OCI-LY3 (cell line): ENCODE measurements around the gene YJU2.
"Not testable (repeated sequence)": the region's sequence is repeated elsewhere in the genome, so short reads cannot be mapped to it uniquely, and the experiment has no call there.

Source experiments
- H2AFZ ChIP-seq: fragments of 200-600, 300-600 bp; shearing (Covaris generic); 2 replicates; pipeline ENCODE4 v1.6.0; 2014; ENCODE audit warnings: antibody characterized with exemption, low read depth, low read length
- H3K27ac ChIP-seq: fragments of 200-600, 300-600 bp; sonication (generic); 2 replicates; pipeline ENCODE4 v1.5.1; 2014; ENCODE audit warnings: mild to moderate bottlenecking, low read length, moderate library complexity, mixed read lengths
- H3K27me3 ChIP-seq: fragments of 200-600, 300-600 bp; sonication (generic); 2 replicates; pipeline ENCODE4 v1.6.1; 2014; ENCODE audit warnings: low read depth, low read length, mixed read lengths
- H3K36me3 ChIP-seq: fragments of 200-600, 300-600 bp; sonication (generic); replicated peaks from 2 replicates; pipeline ENCODE3; 2014; ENCODE audit warnings: low read depth, low read length, mixed read lengths
- H3K4me1 ChIP-seq: fragments of 300-600, 200-600 bp; sonication (generic); 2 replicates; pipeline ENCODE4 v1.6.1; 2014; ENCODE audit warnings: low read length, mixed read lengths
- H3K4me2 ChIP-seq: fragments of 200-600, 300-600 bp; sonication (generic); 2 replicates; pipeline ENCODE4 v1.6.1; 2014; ENCODE audit warnings: low read length, mixed read lengths
- H3K4me3 ChIP-seq: fragments of 300-600, 200-600 bp; sonication (generic); 2 replicates; pipeline ENCODE4 v1.5.1; 2014; ENCODE audit warnings: antibody characterized with exemption, mild to moderate bottlenecking, low read length, moderate library complexity
- H3K79me2 ChIP-seq: fragments of 300-600, 200-600 bp; shearing (Covaris generic); 2 replicates; pipeline ENCODE4 v1.6.1; 2014; ENCODE audit warnings: mild to moderate bottlenecking, low read length, mixed read lengths
- H3K9ac ChIP-seq: fragments of 300-600, 200-600 bp; shearing (Covaris generic); 2 replicates; pipeline ENCODE4 v1.6.0; 2014; ENCODE audit warnings: mild to moderate bottlenecking, low read length, moderate library complexity
- H3K9me3 ChIP-seq: fragments of 200-600, 300-600 bp; shearing (Covaris generic); 2 replicates; pipeline ENCODE4 v1.6.1; 2014; ENCODE audit warnings: low read length, mixed read lengths; ENCODE audit not compliant: insufficient read depth
- H4K20me1 ChIP-seq: fragments of 200-600, 300-600 bp; sonication (generic); 2 replicates; pipeline ENCODE4 v1.6.1; 2016; ENCODE audit warnings: low read length, mixed read lengths; ENCODE audit not compliant: insufficient read depth
- CTCF ChIP-seq: fragments of 200-600, 300-600 bp; sonication (generic); IDR thresholded peaks from 2 replicates; pipeline ENCODE4 v1.5.1; 2014; ENCODE audit warnings: antibody characterized with exemption, low read length, low read depth
- EZH2phosphoT487 ChIP-seq: fragments of 200-600 bp; shearing (Covaris generic); IDR thresholded peaks from 2 replicates; pipeline ENCODE4 v1.6.1; 2018; ENCODE audit warnings: antibody characterized with exemption, mixed run types, low read depth

Gene YJU2

GRCh38 chr19:4238831-4239230, 8.0 kb upstream of the YJU2 start:
- Histone ChIP-seq H3K27ac (no peak overlapping the region), H3K27me3 (no peaks in the 10 kb centered on the region)

GRCh38 chr19:4241824-4242430, 5.0 kb upstream of the YJU2 start:
- H3K4me2 ChIP-seq: peak overlapping the region; percentile 63
- no peak overlapping the region for H2AFZ ChIP-seq
- peak overlapping the region; percentile 51 for H3K9ac ChIP-seq
- peaks cover 33% of the 10 kb centered on the region for H3K4me1 ChIP-seq
- H3K27ac ChIP-seq: peak overlapping the region; percentile 95
- peak overlapping the region; percentile 54 for H3K4me3 ChIP-seq
- H3K27me3 ChIP-seq: no peaks in the 10 kb centered on the region
- peaks cover 3% of the 10 kb centered on the region for H4K20me1 ChIP-seq
- H3K79me2 ChIP-seq: peaks cover 2% of the 10 kb centered on the region; the same call in 1 of the 2 replicates
- peaks cover 55% of the 10 kb centered on the region for H3K36me3 ChIP-seq
- TF ChIP-seq CTCF (no peak), EZH2phosphoT487 (no peak)
- H3K9me3 ChIP-seq: no peaks in the 10 kb centered on the region

More at GRCh38 chr19:4238831-4239230, 8.0 kb upstream of the YJU2 start:
- no peaks in the 10 kb centered on the region for H3K9me3 ChIP-seq
- H3K9ac ChIP-seq: no peak overlapping the region
- peaks cover 25% of the 10 kb centered on the region for H4K20me1 ChIP-seq
- H3K36me3 ChIP-seq: peaks cover 60% of the 10 kb centered on the region
- no peak for TF ChIP-seq EZH2phosphoT487
- no peak for TF ChIP-seq CTCF
- no peak overlapping the region for H2AFZ ChIP-seq
- H3K4me1 ChIP-seq: peaks cover 26% of the 10 kb centered on the region
- no peak overlapping the region for H3K4me2 ChIP-seq
- no peak overlapping the region for H3K4me3 ChIP-seq
- peaks cover 25% of the 10 kb centered on the region for H3K79me2 ChIP-seq

- Histone ChIP-seq H3K4me3 (peak overlapping the region; percentile 80; the same call in 1 of the 2 replicates), H3K4me1 (peaks cover 37% of the 10 kb centered on the region), H3K27ac (peak overlapping the region; percentile 87; the same call in 1 of the 2 replicates), H3K4me2 (peak overlapping the region; percentile 69), H3K36me3 (peaks cover 51% of the 10 kb centered on the region)
- H3K9ac ChIP-seq, H3K9me3 ChIP-seq, H2AFZ ChIP-seq, H3K27me3 ChIP-seq, H3K79me2 ChIP-seq, H4K20me1 ChIP-seq: not testable (repeated sequence)
Observed at GRCh38 chr19:4245938-4246337, 942 bp upstream of the YJU2 start.

- H3K4me1 ChIP-seq: peaks cover 6% of the 10 kb centered on the region
- peak; percentile 20; the same call in 1 of the 2 replicates for TF ChIP-seq CTCF
- no peak for TF ChIP-seq EZH2phosphoT487
- H2AFZ ChIP-seq: no peak overlapping the region
- H3K36me3 ChIP-seq: peaks cover 38% of the 10 kb centered on the region
- H3K4me3 ChIP-seq: no peak overlapping the region
- H4K20me1 ChIP-seq: no peaks in the 10 kb centered on the region
- H3K79me2 ChIP-seq: no peaks in the 10 kb centered on the region
- H3K9me3 ChIP-seq: 0 out of 2 replicates have a peak, but pooled peaks cover 4% of the 10 kb centered on the region
- no peaks in the 10 kb centered on the region for H3K27me3 ChIP-seq
- no peak overlapping the region for H3K4me2 ChIP-seq
- H3K9ac ChIP-seq: no peak overlapping the region
- no peak overlapping the region for H3K27ac ChIP-seq
Observed at GRCh38 chr19:4256563-4256962, 9.7 kb downstream of the YJU2 start.
